Peyer's patch (tissue), 4 donors: ENCODE data around the gene CCDC107.

Experiments used
- CTCF ChIP-seq, 6 experiments: fragments of 450-650 bp in 4 of 6; fragments of 200-600 bp in 2 of 6; sonication (generic) in 1 of 6; IDR thresholded peaks; one replicate each; pipeline ENCODE4 v1.5.1; 2017 to 2019; ENCODE audit warnings: antibody characterized with exemption in 6 of 6, mild to moderate bottlenecking in 3 of 6, moderate library complexity in 1 of 6
- POLR2A ChIP-seq, 2 donors: fragments of 450-650 bp; IDR thresholded peaks; one replicate each; pipeline ENCODE4 v1.5.1; 2017; ENCODE audit warnings: antibody characterized with exemption in 2 of 2, mild to moderate bottlenecking in 2 of 2, moderate library complexity in 2 of 2

GRCh38 chr9:35661756-35662350 is 3.8 kb downstream of the CCDC107 start:
- no peak for TF ChIP-seq CTCF (IDR thresholded peaks at IDR 0.05)
- no peak for TF ChIP-seq POLR2A (IDR thresholded peaks at IDR 0.05)
